ENCODE results near the gene ZNRF3. TPM values are rescaled to one million over a fixed set of nuclear protein-coding genes. Genes with fewer than 3 reads are reported as not detected.

The ZNRF3 gene
- total and polyA plus RNA-seq, 2 experiments from 2014 or later: 11.1 to 32.2 TPM

DNA sequence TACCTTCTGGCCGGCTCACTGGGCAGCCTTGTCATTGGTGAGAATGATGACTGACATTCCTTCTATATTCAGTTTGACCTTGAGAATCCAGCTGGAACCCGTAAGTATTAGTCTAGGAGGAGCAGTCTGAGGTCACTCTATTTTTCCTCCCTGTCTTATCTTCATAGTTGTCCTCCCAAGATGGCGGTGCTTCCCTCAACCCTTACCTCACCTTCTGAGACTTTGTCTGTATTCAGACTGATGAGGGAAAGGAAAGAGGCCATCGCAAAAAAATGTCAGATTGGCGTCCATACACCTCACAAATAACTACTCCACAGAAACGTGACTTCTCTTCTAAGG lies 195.5 kb downstream of the ZNRF3 start (continued):
- TF ChIP-seq, protein P1, sequence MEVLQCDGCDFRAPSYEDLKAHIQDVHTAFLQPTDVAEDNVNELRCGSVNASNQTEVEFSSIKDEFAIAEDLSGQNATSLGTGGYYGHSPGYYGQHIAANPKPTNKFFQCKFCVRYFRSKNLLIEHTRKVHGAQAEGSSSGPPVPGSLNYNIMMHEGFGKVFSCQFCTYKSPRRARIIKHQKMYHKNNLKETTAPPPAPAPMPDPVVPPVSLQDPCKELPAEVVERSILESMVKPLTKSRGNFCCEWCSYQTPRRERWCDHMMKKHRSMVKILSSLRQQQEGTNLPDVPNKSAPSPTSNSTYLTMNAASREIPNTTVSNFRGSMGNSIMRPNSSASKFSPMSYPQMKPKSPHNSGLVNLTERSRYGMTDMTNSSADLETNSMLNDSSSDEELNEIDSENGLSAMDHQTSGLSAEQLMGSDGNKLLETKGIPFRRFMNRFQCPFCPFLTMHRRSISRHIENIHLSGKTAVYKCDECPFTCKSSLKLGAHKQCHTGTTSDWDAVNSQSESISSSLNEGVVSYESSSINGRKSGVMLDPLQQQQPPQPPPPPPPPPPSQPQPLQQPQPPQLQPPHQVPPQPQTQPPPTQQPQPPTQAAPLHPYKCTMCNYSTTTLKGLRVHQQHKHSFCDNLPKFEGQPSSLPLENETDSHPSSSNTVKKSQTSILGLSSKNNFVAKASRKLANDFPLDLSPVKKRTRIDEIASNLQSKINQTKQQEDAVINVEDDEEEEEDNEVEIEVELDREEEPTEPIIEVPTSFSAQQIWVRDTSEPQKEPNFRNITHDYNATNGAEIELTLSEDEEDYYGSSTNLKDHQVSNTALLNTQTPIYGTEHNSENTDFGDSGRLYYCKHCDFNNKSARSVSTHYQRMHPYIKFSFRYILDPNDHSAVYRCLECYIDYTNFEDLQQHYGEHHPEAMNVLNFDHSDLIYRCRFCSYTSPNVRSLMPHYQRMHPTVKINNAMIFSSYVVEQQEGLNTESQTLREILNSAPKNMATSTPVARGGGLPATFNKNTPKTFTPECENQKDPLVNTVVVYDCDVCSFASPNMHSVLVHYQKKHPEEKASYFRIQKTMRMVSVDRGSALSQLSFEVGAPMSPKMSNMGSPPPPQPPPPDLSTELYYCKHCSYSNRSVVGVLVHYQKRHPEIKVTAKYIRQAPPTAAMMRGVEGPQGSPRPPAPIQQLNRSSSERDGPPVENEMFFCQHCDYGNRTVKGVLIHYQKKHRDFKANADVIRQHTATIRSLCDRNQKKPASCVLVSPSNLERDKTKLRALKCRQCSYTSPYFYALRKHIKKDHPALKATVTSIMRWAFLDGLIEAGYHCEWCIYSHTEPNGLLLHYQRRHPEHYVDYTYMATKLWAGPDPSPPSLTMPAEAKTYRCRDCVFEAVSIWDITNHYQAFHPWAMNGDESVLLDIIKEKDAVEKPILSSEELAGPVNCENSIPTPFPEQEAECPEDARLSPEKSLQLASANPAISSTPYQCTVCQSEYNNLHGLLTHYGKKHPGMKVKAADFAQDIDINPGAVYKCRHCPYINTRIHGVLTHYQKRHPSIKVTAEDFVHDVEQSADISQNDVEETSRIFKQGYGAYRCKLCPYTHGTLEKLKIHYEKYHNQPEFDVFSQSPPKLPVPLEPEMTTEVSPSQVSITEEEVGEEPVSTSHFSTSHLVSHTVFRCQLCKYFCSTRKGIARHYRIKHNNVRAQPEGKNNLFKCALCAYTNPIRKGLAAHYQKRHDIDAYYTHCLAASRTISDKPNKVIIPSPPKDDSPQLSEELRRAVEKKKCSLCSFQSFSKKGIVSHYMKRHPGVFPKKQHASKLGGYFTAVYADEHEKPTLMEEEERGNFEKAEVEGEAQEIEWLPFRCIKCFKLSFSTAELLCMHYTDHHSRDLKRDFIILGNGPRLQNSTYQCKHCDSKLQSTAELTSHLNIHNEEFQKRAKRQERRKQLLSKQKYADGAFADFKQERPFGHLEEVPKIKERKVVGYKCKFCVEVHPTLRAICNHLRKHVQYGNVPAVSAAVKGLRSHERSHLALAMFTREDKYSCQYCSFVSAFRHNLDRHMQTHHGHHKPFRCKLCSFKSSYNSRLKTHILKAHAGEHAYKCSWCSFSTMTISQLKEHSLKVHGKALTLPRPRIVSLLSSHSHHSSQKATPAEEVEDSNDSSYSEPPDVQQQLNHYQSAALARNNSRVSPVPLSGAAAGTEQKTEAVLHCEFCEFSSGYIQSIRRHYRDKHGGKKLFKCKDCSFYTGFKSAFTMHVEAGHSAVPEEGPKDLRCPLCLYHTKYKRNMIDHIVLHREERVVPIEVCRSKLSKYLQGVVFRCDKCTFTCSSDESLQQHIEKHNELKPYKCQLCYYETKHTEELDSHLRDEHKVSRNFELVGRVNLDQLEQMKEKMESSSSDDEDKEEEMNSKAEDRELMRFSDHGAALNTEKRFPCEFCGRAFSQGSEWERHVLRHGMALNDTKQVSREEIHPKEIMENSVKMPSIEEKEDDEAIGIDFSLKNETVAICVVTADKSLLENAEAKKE (CRISPR knock-in tag; IDR thresholded peaks at IDR 0.05): no peak
- TF ChIP-seq CREB1 (CRISPR knock-in tag; IDR thresholded peaks at IDR 0.05; ENCODE audit: low read depth): no peak
- TF ChIP-seq ZNF114 (CRISPR knock-in tag; IDR thresholded peaks at IDR 0.05): no peak

DNA sequence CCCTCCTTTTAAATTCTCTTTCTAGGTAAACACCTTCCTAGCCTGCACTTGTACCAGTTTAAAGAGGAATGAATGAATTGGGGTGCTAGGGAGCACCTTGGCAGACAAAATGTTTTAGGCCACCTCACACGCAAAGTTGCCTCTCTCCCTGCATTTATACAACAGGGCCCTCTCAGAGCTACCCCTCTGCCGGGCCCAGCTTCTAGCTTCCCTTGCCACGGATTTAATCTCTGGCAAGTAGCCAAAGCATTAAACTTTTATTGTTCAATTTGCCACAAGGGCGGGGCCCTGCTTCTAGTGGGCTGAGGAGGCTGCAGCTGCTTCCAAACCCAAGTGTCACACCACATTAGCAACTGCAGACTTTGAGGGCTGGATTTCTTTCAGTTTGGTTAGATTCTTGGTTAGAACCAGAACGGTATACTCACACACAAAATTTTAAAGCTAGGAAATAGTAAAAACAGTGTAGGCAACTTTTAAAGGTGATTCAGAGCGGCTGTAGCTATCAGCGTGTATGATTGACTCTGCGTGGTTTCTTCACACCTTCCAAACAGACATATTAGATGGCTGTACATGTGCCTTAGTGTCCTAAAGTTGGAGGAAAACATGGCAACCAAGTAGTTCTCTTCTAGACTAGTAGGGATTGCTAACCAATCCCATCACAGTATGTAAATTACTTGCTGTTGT lies 196.0 kb downstream of the ZNRF3 start:
- H3K9me2 ChIP-seq (ENCODE audit: insufficient read depth): no peaks in the 10 kb centered on the region
- H3K4me1 Mint-ChIP-seq: peaks cover 21% of the 10 kb centered on the region
- no peaks in the 10 kb centered on the region for H3K79me2 ChIP-seq (replicated peaks; ENCODE audit: insufficient read depth)
- no peaks in the 10 kb centered on the region for H3F3A ChIP-seq (replicated peaks; ENCODE audit: low read depth)
- H4K20me1 ChIP-seq (replicated peaks; ENCODE audit: insufficient read depth): no peaks in the 10 kb centered on the region
- H2AFZ ChIP-seq: no peak overlapping the region
- H3K4me3 Mint-ChIP-seq: no peak overlapping the region
- peaks cover 15% of the 10 kb centered on the region for H3K27me3 ChIP-seq (ENCODE audit: insufficient read depth)
- no peak for ATAC-seq
- TF ChIP-seq, protein P2, sequence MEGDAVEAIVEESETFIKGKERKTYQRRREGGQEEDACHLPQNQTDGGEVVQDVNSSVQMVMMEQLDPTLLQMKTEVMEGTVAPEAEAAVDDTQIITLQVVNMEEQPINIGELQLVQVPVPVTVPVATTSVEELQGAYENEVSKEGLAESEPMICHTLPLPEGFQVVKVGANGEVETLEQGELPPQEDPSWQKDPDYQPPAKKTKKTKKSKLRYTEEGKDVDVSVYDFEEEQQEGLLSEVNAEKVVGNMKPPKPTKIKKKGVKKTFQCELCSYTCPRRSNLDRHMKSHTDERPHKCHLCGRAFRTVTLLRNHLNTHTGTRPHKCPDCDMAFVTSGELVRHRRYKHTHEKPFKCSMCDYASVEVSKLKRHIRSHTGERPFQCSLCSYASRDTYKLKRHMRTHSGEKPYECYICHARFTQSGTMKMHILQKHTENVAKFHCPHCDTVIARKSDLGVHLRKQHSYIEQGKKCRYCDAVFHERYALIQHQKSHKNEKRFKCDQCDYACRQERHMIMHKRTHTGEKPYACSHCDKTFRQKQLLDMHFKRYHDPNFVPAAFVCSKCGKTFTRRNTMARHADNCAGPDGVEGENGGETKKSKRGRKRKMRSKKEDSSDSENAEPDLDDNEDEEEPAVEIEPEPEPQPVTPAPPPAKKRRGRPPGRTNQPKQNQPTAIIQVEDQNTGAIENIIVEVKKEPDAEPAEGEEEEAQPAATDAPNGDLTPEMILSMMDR (conservative IDR thresholded peaks at IDR 0.05; ENCODE audit: low read depth in 2 of 2): no peak
- TF ChIP-seq NANOG (IDR thresholded peaks at IDR 0.05; ENCODE audit: borderline replicate concordance) (no peak), EZH2 (IDR thresholded peaks at IDR 0.05; ENCODE audit: low read depth, unreplicated experiment) (no peak), ZNF114 (CRISPR knock-in tag; IDR thresholded peaks at IDR 0.05) (no peak), POLR2AphosphoS5 (IDR thresholded peaks at IDR 0.05; ENCODE audit: low read depth) (no peak), EZH2phosphoT487 (IDR thresholded peaks at IDR 0.05; ENCODE audit: unreplicated experiment) (no peak), ZNF331 (CRISPR knock-in tag; IDR thresholded peaks at IDR 0.05; ENCODE audit: low read depth) (no peak), JUNB (IDR thresholded peaks at IDR 0.05; ENCODE audit: unreplicated experiment) (no peak)
- no peak overlapping the region for H3K4me2 ChIP-seq
- H3K4me3 ChIP-seq: no peak overlapping the region
- H3K27me3 Mint-ChIP-seq (ENCODE audit: insufficient read depth, low read depth, poor library complexity): peaks cover 8% of the 10 kb centered on the region
- H3K36me3 ChIP-seq (ENCODE audit: insufficient read depth): no peaks in the 10 kb centered on the region
- peaks cover 40% of the 10 kb centered on the region for H3K4me1 ChIP-seq (ENCODE audit: insufficient read depth)
- no peaks in the 10 kb centered on the region for H3K9me3 Mint-ChIP-seq
- no peak overlapping the region for H3K27ac ChIP-seq (ENCODE audit: low read depth)
- no peak for DNase-seq (ENCODE audit: low spot score)
- H3K27ac Mint-ChIP-seq: no peak overlapping the region
- no peaks in the 10 kb centered on the region for H3K36me3 Mint-ChIP-seq (ENCODE audit: low read depth)
